Measurements from ENCODE around the gene OR1J2.

The OR1J2 gene

DNA sequence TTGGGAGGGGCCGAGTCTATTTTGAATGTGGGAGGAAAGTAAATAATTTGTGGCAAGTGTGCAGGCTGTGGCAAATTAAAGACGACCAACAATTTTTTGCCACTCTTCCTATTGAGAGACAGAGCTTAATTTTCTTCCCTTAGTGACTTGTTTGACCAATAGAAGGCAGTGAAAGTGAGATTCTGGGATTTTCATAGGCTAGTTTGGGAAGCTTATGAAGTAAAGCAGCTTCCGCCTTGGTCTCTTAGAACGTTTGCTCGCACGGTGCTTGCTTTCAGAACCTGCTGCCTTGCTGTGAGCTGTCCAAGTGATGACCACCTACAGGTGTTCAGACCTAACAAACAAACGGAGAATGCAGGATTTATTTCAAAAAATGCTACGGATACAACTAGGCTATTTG is 35.6 kb downstream of the OR1J2 start:
- H3K4me3 ChIP-seq (ENCODE audit: low read length): no peak overlapping the region
- DNase-seq (ENCODE audit: low read depth): no peak
- TF ChIP-seq, protein P1, sequence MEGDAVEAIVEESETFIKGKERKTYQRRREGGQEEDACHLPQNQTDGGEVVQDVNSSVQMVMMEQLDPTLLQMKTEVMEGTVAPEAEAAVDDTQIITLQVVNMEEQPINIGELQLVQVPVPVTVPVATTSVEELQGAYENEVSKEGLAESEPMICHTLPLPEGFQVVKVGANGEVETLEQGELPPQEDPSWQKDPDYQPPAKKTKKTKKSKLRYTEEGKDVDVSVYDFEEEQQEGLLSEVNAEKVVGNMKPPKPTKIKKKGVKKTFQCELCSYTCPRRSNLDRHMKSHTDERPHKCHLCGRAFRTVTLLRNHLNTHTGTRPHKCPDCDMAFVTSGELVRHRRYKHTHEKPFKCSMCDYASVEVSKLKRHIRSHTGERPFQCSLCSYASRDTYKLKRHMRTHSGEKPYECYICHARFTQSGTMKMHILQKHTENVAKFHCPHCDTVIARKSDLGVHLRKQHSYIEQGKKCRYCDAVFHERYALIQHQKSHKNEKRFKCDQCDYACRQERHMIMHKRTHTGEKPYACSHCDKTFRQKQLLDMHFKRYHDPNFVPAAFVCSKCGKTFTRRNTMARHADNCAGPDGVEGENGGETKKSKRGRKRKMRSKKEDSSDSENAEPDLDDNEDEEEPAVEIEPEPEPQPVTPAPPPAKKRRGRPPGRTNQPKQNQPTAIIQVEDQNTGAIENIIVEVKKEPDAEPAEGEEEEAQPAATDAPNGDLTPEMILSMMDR (conservative IDR thresholded peaks at IDR 0.05; ENCODE audit: low read depth, low read length): no peak

DNA sequence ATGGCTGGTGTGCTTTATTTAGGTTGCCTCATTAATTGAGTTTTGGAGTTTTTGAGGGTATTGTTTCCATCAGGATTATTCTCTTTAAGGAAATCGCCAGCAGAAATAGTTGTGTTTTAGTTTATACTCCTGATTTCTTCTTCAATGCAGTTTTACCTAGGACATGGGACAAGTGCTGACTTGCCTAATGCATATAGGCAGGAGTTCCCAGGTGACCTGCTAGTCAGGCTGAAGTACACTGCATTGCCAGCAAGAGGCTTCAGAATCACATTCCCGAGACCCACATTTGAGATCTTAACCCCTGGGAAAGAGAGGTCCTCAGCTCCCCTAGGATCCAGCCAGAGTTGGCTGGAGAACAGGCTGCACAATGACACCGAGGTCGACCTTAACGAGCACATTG is 40.8 kb downstream of the OR1J2 start:
- TF ChIP-seq, protein P1 (conservative IDR thresholded peaks at IDR 0.05; ENCODE audit: low read depth, low read length): no peak
- DNase-seq (ENCODE audit: low read depth): no peak
- no peak overlapping the region for H3K4me3 ChIP-seq (ENCODE audit: low read length)

DNA sequence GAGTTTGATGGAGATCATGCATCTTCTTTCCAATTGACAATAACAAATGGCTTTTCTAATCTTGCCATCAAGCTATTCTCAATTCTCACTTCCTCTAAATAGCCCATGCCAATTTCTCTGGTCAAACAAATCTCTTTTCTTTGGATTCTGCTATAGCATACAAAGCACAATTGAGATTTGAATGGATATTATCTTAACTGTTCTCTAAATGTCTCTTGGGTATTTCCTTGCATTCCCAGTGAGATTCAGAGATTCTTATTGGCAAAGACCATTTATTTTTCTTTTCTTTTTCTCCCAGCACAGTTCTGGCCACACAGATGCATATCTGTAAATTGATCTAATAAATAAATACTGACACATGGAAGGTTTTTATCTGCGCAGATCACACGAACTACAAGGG is 42.2 kb downstream of the OR1J2 start, which contains the start of gene OR1N2:
OR1N2 (plus strand) TSS at position 301 of the 400 bp plus-strand sequence. CDS start 100 bp downstream, outside the sequence.
- TF ChIP-seq, protein P1 (conservative IDR thresholded peaks at IDR 0.05; ENCODE audit: low read depth, low read length): no peak
- H3K4me3 ChIP-seq (ENCODE audit: low read length): no peak within 1 kb of the TSS
- DNase-seq (ENCODE audit: low read depth): no peak

Data from retinal pigment epithelial cell (primary cell).